Spleen (tissue), 11 donors: ENCODE results near the gene KCNQ1. TPM values are rescaled to one million over a fixed set of nuclear protein-coding genes. Genes with fewer than 3 reads are reported as not detected.

ENCODE experiments used
- DNase-seq: peaks from one replicate; pipeline ENCODE4 v3.0.0-alpha.2; 2020
- H3K27ac ChIP-seq, 8 donors: fragments of 200-600 bp; sonication (generic) in 7 of 8; 1 replicate in 4 of 8; 2 replicates in 4 of 8; pipeline versions ENCODE4 v1.5.0 to v1.8.0; 2016 to 2021; ENCODE audit warnings: inconsistent platforms in 4 of 8, mild to moderate bottlenecking in 4 of 8, moderate library complexity in 1 of 8
- H3K27me3 ChIP-seq, 7 donors: fragments of 200-600 bp; sonication (generic) in 6 of 7; replicated peaks in 1 of 7; 1 replicate in 4 of 7; 2 replicates in 3 of 7; pipeline versions ENCODE4 v1.5.0 to v1.8.0; 2016 to 2021; ENCODE audit warnings: inconsistent platforms in 3 of 7, mild to moderate bottlenecking in 1 of 7
- H3K36me3 ChIP-seq, 6 donors: fragments of 200-600 bp; sonication (generic) in 5 of 6; 1 replicate in 4 of 6; 2 replicates in 2 of 6; pipeline versions ENCODE4 v1.5.0 to v1.8.0; 2016 to 2021; ENCODE audit warnings: inconsistent platforms in 2 of 6
- H3K4me1 ChIP-seq, 6 donors: fragments of 200-600 bp; sonication (generic) in 5 of 6; 1 replicate in 3 of 6; 2 replicates in 3 of 6; pipeline versions ENCODE4 v1.5.0 to v1.8.0; 2016 to 2021; ENCODE audit warnings: inconsistent platforms in 3 of 6
- H3K4me3 ChIP-seq, 8 donors: fragments of 200-600 bp; sonication (generic) in 7 of 8; 1 replicate in 4 of 8; 2 replicates in 4 of 8; pipeline versions ENCODE4 v1.5.0 to v1.8.0; 2016 to 2021; ENCODE audit warnings: inconsistent platforms in 4 of 8, mild to moderate bottlenecking in 4 of 8, moderate library complexity in 2 of 8
- H3K9me3 ChIP-seq, 8 donors: fragments of 200-600 bp; sonication (generic) in 7 of 8; 1 replicate in 4 of 8; 2 replicates in 4 of 8; pipeline versions ENCODE4 v1.5.0 to v1.8.0; 2016 to 2021; ENCODE audit warnings: inconsistent platforms in 4 of 8
- POLR2A ChIP-seq, 3 donors: fragments of 450-650 bp; IDR thresholded peaks; one replicate each; pipeline ENCODE4 v1.5.1; 2017; ENCODE audit warnings: antibody characterized with exemption in 3 of 3, mild to moderate bottlenecking in 1 of 3
- POLR2AphosphoS5 ChIP-seq, 3 donors: sonication (generic); formaldehyde crosslinking; IDR thresholded peaks; one replicate each; pipeline ENCODE4 v1.5.1; 2017; ENCODE audit warnings: antibody characterized with exemption in 3 of 3
- WGBS, 5 donors: extraction: QIAGEN DNeasy Blood & Tissue Kit in 3 of 5; methylation state at CpG; one replicate each; pipeline versions ENCODE4 v1.1.5 to v1.1.7; 2013 to 2018; 5-methylcytosine and 5-hydroxymethylcytosine counted together
- intact Hi-C: fragments of 100-400 bp; cut with DNase I; formaldehyde crosslinking; loops from one replicate; pipeline ENCODE4 v1.15.0; 2023; ENCODE audit warnings: low total_unique reads
- polyA plus RNA-seq, 3 donors: library from polyadenylated mRNA; stranded (reverse); fragments of 200-250 nt; gene quantifications; one replicate each; pipeline ENCODE4 v1.2.1, GENCODE V29; 2013
- total RNA-seq, 7 donors: library from RNA; depleted of rRNA in 3 of 7; stranded (reverse); fragments of >200 nt in 3 of 7; fragmentation: NEBNext Ultra II Directional in 4 of 7; extraction: Animal tissue kit (Norgen Biotek cat#: 25700) in 4 of 7; gene quantifications; one replicate each; pipeline versions ENCODE4 v1.1.0 to v1.2.1, GENCODE V29; 2016 to 2021
- TF ChIP-seq, protein P1 (sequence below), 11 experiments: fragments of 200-600 bp in 7 of 11; fragments of 450-650 bp in 4 of 11; sonication (generic) in 4 of 11; IDR thresholded peaks in 8 of 11; conservative IDR thresholded peaks in 3 of 11; 1 replicate in 7 of 11; 2 replicates in 4 of 11; pipeline versions ENCODE4 v1.4.0 to v1.8.0; 2016 to 2021; ENCODE audit warnings: antibody characterized with exemption in 11 of 11, inconsistent platforms in 4 of 11, mild to moderate bottlenecking in 1 of 11
- donor health status: healthy with polysubstance abuse.
- donor health status: DM: no; HTN: no; CAD: no; lungs with moderate emphysema.
- donor health status: DM: no; HTN: no; CAD: no.
- donor health status: Bipolar disorder and iron deficiency.
- donor health status: healthy.
- donor health status: DM: no; HTN: no; CAD: no.
- donor health status: DM: yes; HTN: yes; CAD: no.

The KCNQ1 gene
- total and polyA plus RNA-seq, 10 donors, result 3.3 to 21.6 (median 13.5) TPM

DNA sequence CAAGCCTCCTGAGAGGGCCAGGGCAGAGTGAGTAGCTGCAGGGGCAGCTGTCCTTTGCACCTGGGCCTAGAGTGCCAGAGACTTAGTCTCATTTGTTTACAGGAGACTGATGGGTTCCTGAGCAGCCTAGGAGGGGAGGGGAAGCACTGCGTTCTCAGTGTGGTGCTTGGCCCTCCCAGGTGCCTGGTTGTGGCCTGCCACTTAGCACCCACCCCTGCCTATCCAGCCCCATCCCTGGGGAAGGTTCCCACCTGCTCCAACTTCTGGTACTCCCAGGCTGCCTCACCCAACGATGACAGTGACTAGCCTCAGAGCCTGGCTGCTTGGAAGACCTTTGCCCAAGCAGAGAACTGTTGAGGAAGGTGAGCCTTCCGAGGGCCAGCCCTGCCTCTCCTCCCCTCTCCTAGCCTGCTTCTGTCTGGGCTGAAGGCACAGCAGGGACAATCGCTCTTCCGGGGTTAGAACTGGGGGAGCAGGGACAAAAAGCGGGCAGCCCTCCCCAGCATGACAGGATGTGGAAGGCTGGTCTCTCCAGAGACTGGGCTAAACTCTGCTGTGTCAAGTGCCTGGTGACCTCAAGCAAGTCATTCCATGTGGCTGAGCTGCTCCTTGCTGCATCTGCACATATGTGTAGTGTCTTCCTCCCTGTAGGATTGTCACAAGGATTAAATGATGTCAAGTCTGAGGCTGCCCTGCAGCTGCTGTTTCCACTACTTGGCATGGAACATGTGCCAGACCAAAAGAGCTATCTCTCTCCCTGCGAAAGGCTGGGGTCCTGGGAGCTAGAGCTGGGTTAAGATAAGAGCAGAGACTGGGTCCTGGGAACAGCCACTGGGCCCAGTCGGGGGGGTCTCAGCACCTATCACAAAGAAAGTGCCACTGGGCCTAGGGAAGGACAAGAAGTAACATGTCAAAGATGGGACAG is 245.1 kb downstream of the KCNQ1 start:
- H3K36me3 ChIP-seq, result peaks cover 0 to 14% (median 0%) of the 10 kb centered on the region in 6 donors
- WGBS, 5 donors, result 61 to 80% (median 79%) methylated on average over 7 to 8 of the region's 8 CpGs
- H3K9me3 ChIP-seq, result no peaks in the 10 kb centered on the region
- peak; percentile 58 for DNase-seq
- H3K27me3 ChIP-seq, result no peaks in the 10 kb centered on the region
- TF ChIP-seq POLR2A (IDR thresholded peaks at IDR 0.05) (no peak), POLR2AphosphoS5 (IDR thresholded peaks at IDR 0.05) (peak in 1 of 3 donors; percentile 33)
- TF ChIP-seq, protein P1, sequence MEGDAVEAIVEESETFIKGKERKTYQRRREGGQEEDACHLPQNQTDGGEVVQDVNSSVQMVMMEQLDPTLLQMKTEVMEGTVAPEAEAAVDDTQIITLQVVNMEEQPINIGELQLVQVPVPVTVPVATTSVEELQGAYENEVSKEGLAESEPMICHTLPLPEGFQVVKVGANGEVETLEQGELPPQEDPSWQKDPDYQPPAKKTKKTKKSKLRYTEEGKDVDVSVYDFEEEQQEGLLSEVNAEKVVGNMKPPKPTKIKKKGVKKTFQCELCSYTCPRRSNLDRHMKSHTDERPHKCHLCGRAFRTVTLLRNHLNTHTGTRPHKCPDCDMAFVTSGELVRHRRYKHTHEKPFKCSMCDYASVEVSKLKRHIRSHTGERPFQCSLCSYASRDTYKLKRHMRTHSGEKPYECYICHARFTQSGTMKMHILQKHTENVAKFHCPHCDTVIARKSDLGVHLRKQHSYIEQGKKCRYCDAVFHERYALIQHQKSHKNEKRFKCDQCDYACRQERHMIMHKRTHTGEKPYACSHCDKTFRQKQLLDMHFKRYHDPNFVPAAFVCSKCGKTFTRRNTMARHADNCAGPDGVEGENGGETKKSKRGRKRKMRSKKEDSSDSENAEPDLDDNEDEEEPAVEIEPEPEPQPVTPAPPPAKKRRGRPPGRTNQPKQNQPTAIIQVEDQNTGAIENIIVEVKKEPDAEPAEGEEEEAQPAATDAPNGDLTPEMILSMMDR (IDR thresholded peaks at IDR 0.05 in 8 of 11, conservative IDR thresholded peaks at IDR 0.05 in 3 of 11), result no peak
- intact Hi-C loops, result no loop called here
- H3K4me1 ChIP-seq, result peaks cover 7 to 73% (median 33%) of the 10 kb centered on the region in 6 donors
- H3K4me3 ChIP-seq, result no peak overlapping the region
- peak overlapping the region in 1 of 8 donors; percentile 1 for H3K27ac ChIP-seq

DNA sequence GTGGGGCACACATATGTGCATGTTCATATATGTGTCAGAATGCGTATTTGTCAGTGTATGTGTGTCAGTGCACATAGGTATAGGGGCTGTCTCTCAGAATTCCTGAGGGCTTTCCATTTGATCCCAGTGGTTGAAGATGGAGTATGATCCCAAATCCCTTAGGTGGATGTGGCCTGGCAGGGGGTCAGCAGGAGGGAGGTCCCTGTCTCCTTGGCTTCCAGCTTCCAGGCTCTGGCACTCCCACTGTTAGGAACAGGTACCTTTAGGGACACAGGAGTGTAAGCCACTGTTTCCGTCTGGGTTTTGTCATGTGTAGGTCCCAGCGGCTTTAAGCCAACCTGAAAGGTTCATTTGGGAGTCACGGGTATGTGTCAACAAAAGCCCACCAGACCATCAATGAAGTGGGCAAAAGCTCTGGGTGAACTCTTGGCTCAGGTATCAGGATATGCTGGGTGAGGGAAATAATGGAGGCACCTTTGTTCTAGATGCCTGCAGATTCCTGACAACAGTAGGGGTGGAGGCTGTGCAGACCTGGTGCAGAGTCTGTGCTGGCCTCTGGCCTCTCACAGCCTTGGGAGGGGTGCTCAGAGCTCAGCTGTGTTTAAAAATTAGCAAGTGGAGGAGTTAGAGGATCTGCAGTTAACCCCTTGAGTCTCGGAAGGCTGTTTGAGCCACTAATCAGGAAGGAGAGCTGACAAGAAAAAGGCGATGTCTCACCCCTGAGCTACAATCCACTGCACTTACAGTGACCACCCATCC is 246.0 kb downstream of the KCNQ1 start:
- TF ChIP-seq POLR2AphosphoS5 (IDR thresholded peaks at IDR 0.05) (no peak), POLR2A (IDR thresholded peaks at IDR 0.05) (no peak)
- TF ChIP-seq, protein P1 (IDR thresholded peaks at IDR 0.05 in 8 of 11, conservative IDR thresholded peaks at IDR 0.05 in 3 of 11), result no peak
- peak; percentile 38 for DNase-seq
- Histone ChIP-seq H3K9me3 (no peaks in the 10 kb centered on the region), H3K36me3 (peaks cover 0 to 6% (median 0%) of the 10 kb centered on the region in 6 donors), H3K4me3 (no peak overlapping the region), H3K27me3 (no peaks in the 10 kb centered on the region), H3K4me1 (peaks cover 7 to 76% (median 33%) of the 10 kb centered on the region in 6 donors), H3K27ac (no peak overlapping the region)
- intact Hi-C loops, result no loop called here
- 91 to 98% (median 93%) methylated on average over 6 of the region's 6 CpGs for WGBS, 5 donors

DNA sequence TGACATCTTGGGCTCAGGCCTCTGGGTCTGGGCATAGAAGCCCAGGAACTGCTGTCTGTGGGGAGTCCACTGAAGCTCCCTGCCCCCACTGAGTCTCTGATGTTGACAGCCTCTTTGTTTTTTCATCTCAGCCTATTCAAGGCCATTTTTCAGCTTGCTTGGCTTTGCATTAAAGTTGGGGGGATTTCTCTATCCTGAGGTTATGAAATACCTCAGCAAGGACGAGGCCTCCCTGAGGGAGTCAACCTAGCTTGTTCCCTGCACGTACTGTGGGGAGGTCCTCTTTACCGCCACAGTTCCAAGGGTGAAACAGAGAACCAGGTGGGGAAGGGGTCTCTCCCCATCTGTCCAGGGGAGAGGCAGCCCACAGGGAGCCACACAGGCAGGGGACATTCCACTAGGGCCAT is 246.6 kb downstream of the KCNQ1 start:
- H3K27me3 ChIP-seq, result no peaks in the 10 kb centered on the region
- H3K4me3 ChIP-seq, result no peak overlapping the region
- intact Hi-C loops, result no loop called here
- H3K4me1 ChIP-seq, result peaks cover 7 to 81% (median 33%) of the 10 kb centered on the region in 6 donors
- H3K9me3 ChIP-seq, result no peaks in the 10 kb centered on the region
- DNase-seq, result no peak
- TF ChIP-seq, protein P1 (IDR thresholded peaks at IDR 0.05 in 8 of 11, conservative IDR thresholded peaks at IDR 0.05 in 3 of 11), result no peak
- TF ChIP-seq POLR2A (IDR thresholded peaks at IDR 0.05) (no peak), POLR2AphosphoS5 (IDR thresholded peaks at IDR 0.05) (no peak)
- H3K27ac ChIP-seq, result no peak overlapping the region
- WGBS, 5 donors, result 64 to 88% (median 82%) methylated on average over 3 of the region's 3 CpGs
- H3K36me3 ChIP-seq, result no peaks in the 10 kb centered on the region
